ENCODE data around the gene HDLBP. TPM values are rescaled to one million over a fixed set of nuclear protein-coding genes. Genes with fewer than 3 reads are reported as not detected.

Gene HDLBP
- total and polyA plus RNA-seq, 10 donors, result 46.1 to 333 (median 244) TPM

DNA sequence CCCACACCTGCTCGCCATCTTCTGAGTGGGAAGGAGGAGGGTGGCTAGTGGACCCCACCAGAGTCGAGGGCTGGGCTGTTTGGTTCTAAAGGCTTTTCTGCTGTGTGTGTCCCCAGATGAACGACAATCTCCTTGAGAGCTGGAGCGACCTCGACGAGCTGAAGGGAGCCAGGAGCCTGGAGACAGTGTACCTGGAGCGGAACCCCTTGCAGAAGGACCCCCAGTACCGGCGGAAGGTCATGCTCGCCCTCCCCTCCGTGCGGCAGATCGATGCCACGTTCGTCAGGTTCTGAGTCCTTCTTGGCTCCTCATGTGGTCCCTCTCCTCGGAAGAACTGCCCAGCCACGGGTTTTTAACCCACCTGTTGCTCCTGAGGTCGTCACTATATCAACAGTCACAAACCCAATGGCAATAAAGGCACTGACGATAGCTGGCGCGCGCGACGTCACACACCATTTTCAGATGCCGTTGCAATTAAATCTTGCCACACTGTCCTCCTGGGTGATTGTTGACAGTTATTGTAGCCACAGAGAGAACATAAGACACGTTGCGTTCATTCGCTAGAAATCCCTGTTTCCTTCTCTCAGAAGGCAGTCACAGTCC lies 132.8 kb downstream of the HDLBP start:
- Histone ChIP-seq H3K9me3 (no peaks in the 10 kb centered on the region), H3K4me1 (peaks cover 0 to 5% (median 0%) of the 10 kb centered on the region in 6 donors), H3K27me3 (replicated peaks in 1 of 7) (peaks cover 0 to 8% (median 0%) of the 10 kb centered on the region in 7 donors), H3K27ac (no peak overlapping the region), H3K4me3 (no peak overlapping the region), H3K36me3 (peaks cover 0 to 71% (median 31%) of the 10 kb centered on the region in 6 donors)
- WGBS, 5 donors, result 92 to 96% (median 95%) methylated on average over 28 of the region's 28 CpGs
- no peak for TF ChIP-seq POLR2AphosphoS5 (IDR thresholded peaks at IDR 0.05)
- no peak for TF ChIP-seq POLR2A (IDR thresholded peaks at IDR 0.05)
- no peak for TF ChIP-seq CTCF (IDR thresholded peaks at IDR 0.05 in 8 of 11, conservative IDR thresholded peaks at IDR 0.05 in 3 of 11)
- DNase-seq, result peak; percentile 41
- intact Hi-C loops (cut with DNase I; ENCODE audit: low total_unique reads), result no loop called here

DNA sequence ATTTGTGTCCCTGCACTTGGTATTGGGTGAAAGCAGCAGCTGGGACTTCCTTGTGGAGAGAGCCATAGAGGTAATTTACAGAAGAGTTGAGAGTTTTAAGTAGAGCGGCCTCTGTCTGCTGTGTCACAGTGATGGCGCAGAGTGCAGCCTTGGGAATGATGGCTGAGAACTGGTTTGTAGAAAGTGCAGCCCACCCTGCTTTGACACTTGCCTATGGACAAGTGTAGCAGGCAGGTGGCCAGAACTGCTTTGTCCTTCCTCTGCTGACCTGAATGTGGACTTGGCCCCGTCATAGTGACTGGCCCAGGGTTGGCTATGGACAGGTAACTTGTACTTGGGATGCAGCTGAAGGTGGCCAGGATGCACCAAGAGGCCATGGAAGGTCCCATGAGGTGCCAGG lies 133.3 kb downstream of the HDLBP start:
- WGBS, 5 donors, result 95 to 100% (median 98%) methylated on average over 3 of the region's 3 CpGs
- no peak overlapping the region for H3K4me3 ChIP-seq
- peaks cover 0 to 5% (median 0%) of the 10 kb centered on the region in 6 donors for H3K4me1 ChIP-seq
- H3K9me3 ChIP-seq, result no peaks in the 10 kb centered on the region
- H3K36me3 ChIP-seq, result peaks cover 0 to 76% (median 34%) of the 10 kb centered on the region in 6 donors
- no peak overlapping the region for H3K27ac ChIP-seq
- H3K27me3 ChIP-seq (replicated peaks in 1 of 7), result peaks cover 0 to 5% (median 0%) of the 10 kb centered on the region in 7 donors
- DNase-seq, result peak; percentile 67
- intact Hi-C loops (cut with DNase I; ENCODE audit: low total_unique reads), result no loop called here
- no peak for TF ChIP-seq POLR2A (IDR thresholded peaks at IDR 0.05)
- no peak for TF ChIP-seq CTCF (IDR thresholded peaks at IDR 0.05 in 8 of 11, conservative IDR thresholded peaks at IDR 0.05 in 3 of 11)
- TF ChIP-seq POLR2AphosphoS5 (IDR thresholded peaks at IDR 0.05), result no peak

- no peaks in the 10 kb centered on the region for H3K27me3 ChIP-seq (replicated peaks in 1 of 7)
- intact Hi-C loops (cut with DNase I; ENCODE audit: low total_unique reads), result no loop called here
- WGBS, 5 donors, result 90 to 97% (median 95%) methylated on average over 12 of the region's 12 CpGs
- no peak overlapping the region for H3K27ac ChIP-seq
- H3K4me3 ChIP-seq, result no peak overlapping the region
- no peak for DNase-seq
- peaks cover 0 to 5% (median 0%) of the 10 kb centered on the region in 6 donors for H3K4me1 ChIP-seq
- H3K36me3 ChIP-seq, result peaks cover 0 to 92% (median 47%) of the 10 kb centered on the region in 6 donors
- H3K9me3 ChIP-seq, result no peaks in the 10 kb centered on the region
- TF ChIP-seq CTCF (IDR thresholded peaks at IDR 0.05 in 8 of 11, conservative IDR thresholded peaks at IDR 0.05 in 3 of 11) (no peak), POLR2A (IDR thresholded peaks at IDR 0.05) (no peak), POLR2AphosphoS5 (IDR thresholded peaks at IDR 0.05) (no peak)
These were observed 135.0 kb downstream of the HDLBP start for GRCh38 chr2:241180495-241180894.

DNA sequence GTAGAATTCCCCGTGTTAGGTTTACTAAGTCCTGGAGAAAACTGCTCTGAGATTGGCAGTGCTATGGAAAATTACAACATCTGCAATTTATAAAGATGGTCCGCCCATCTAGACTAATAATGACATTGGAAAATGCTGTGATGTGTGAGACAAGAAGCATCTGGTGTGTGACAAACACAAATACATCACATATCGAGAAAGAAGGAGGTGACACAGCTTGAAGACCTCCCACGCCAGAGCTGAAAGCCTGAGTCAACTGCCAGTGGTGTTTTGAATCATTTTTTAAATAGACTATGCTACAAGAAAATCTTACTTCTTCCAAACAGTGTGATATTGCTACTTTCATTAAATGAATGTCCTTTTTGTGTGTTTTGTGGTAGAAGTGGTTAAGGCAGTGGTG lies 135.6 kb downstream of the HDLBP start:
- intact Hi-C loops (cut with DNase I; ENCODE audit: low total_unique reads), result no loop called here
- Histone ChIP-seq H3K9me3 (no peaks in the 10 kb centered on the region), H3K4me1 (peaks cover 0 to 5% (median 0%) of the 10 kb centered on the region in 6 donors), H3K27ac (peak overlapping the region in 5 of 8 donors; percentile 23 to 69 (median 43)), H3K27me3 (replicated peaks in 1 of 7) (no peaks in the 10 kb centered on the region), H3K4me3 (no peak overlapping the region), H3K36me3 (peaks cover 0 to 98% (median 48%) of the 10 kb centered on the region in 6 donors)
- TF ChIP-seq CTCF (IDR thresholded peaks at IDR 0.05 in 8 of 11, conservative IDR thresholded peaks at IDR 0.05 in 3 of 11) (no peak), POLR2AphosphoS5 (IDR thresholded peaks at IDR 0.05) (peak in 1 of 3 donors; percentile 46)
- 68 to 81% (median 78%) methylated on average over 4 of the region's 4 CpGs for WGBS, 5 donors
- DNase-seq, result no peak

All from spleen (tissue), 11 donors.